IMR-90 (cell line): ENCODE measurements around the gene APOL5. TPM values are rescaled to one million over a fixed set of nuclear protein-coding genes. Genes with fewer than 3 reads are reported as not detected.

ENCODE experiments used
- ATAC-seq: fragments of 200-7000 bp; cut with Tn5 transposase; 2 replicates; pipeline ENCODE4 v1.9.1; 2020; ENCODE audit warnings: low read depth, mild to moderate bottlenecking, moderate library complexity
- BruUV-seq: library from RNA; stranded (reverse); fragments of 400-500 nt; replicated peaks from 2 replicates; lab custom pipeline; 2021; lab: Mats Ljungman, UMichigan
- CTCF ChIA-PET: fragments of 300-600 bp; formaldehyde crosslinking; extraction: SDS; loops from one replicate; lab custom pipeline; 2021; ENCODE audit warnings: antibody characterized with exemption; lab: Yijun Ruan, JAX
- POLR2A ChIA-PET: fragments of 300-600 bp; sonication (Branson Sonifier 250); formaldehyde crosslinking; loops from one replicate; lab custom pipeline; 2022; ENCODE audit warnings: antibody characterized with exemption; ENCODE audit not compliant: unreplicated experiment; lab: Charles Lee
- DNase-seq: peaks from one replicate; pipeline ENCODE4 v3.0.0; 2013
- H2AFZ ChIP-seq: replicated peaks from 2 replicates; pipeline ENCODE3; 2013; ENCODE audit warnings: low read length, mild to moderate bottlenecking; ENCODE audit not compliant: poor library complexity
- H2AK5ac ChIP-seq: 2 replicates; pipeline ENCODE4 v1.6.1; 2013; ENCODE audit warnings: low read depth, low read length, inconsistent platforms
- H2AK9ac ChIP-seq: replicated peaks from 2 replicates; pipeline ENCODE3; 2013; ENCODE audit warnings: mild to moderate bottlenecking, low read depth, low read length, moderate library complexity; ENCODE audit not compliant: poor library complexity
- H2BK120ac ChIP-seq: 2 replicates; pipeline ENCODE4 v1.6.1; 2013; ENCODE audit warnings: low read depth, low read length, inconsistent platforms
- H2BK15ac ChIP-seq: 3 replicates; pipeline ENCODE4 v1.6.1; 2013; ENCODE audit warnings: low read depth, low read length, inconsistent platforms
- H2BK20ac ChIP-seq: 2 replicates; pipeline ENCODE4 v1.6.1; 2013; ENCODE audit warnings: low read depth, mild to moderate bottlenecking, inconsistent platforms, low read length, moderate library complexity
- H2BK5ac ChIP-seq: 2 replicates; pipeline ENCODE4 v1.6.1; 2013; ENCODE audit warnings: mild to moderate bottlenecking, low read depth, low read length, inconsistent platforms; ENCODE audit not compliant: poor library complexity, severe bottlenecking
- H3K14ac ChIP-seq: replicated peaks from 2 replicates; pipeline ENCODE4 v1.6.1; 2013; ENCODE audit warnings: low read depth, low read length, inconsistent platforms
- H3K18ac ChIP-seq: 2 replicates; pipeline ENCODE4 v1.6.1; 2013; ENCODE audit warnings: low read depth, low read length, control low read depth
- H3K23ac ChIP-seq: 2 replicates; pipeline ENCODE4 v1.6.1; 2013; ENCODE audit warnings: low read depth, low read length, inconsistent platforms
- H3K27ac ChIP-seq: 2 replicates; pipeline ENCODE4 v1.5.1; 2013; ENCODE audit warnings: mild to moderate bottlenecking, control low read depth, low read length; ENCODE audit not compliant: insufficient read depth
- H3K27me3 ChIP-seq: 2 replicates; pipeline ENCODE4 v1.6.1; 2013; ENCODE audit warnings: low read length; ENCODE audit not compliant: control insufficient read depth, insufficient read depth
- H3K36me3 ChIP-seq: 2 replicates; pipeline ENCODE4 v1.6.1; 2013; ENCODE audit warnings: low read length, mixed read lengths; ENCODE audit not compliant: control insufficient read depth, insufficient read depth
- H3K4ac ChIP-seq: 2 replicates; pipeline ENCODE4 v1.6.1; 2013; ENCODE audit warnings: low read depth, low read length, inconsistent platforms
- H3K4me1 ChIP-seq: 2 replicates; pipeline ENCODE4 v1.6.1; 2013; ENCODE audit warnings: low read length, mixed read lengths; ENCODE audit not compliant: control insufficient read depth, insufficient read depth
- H3K4me2 ChIP-seq: 2 replicates; pipeline ENCODE4 v1.6.1; 2013; ENCODE audit warnings: low read depth, mild to moderate bottlenecking, control low read depth, low read length, moderate library complexity
- H3K4me3 ChIP-seq: 2 replicates; pipeline ENCODE4 v1.5.1; 2013; ENCODE audit warnings: low read depth, mild to moderate bottlenecking, control low read depth, low read length, moderate library complexity; ENCODE audit not compliant: insufficient read depth
- H3K56ac ChIP-seq: 2 replicates; pipeline ENCODE4 v1.6.1; 2013; ENCODE audit warnings: low read length, inconsistent platforms; ENCODE audit not compliant: insufficient read depth; ENCODE audit errors: extremely low read depth
- H3K79me1 ChIP-seq, 2 experiments: 2 replicates each; pipeline ENCODE4 v1.6.1; 2013; ENCODE audit warnings: low read length in 2 of 2, inconsistent platforms in 1 of 2, low read depth in 1 of 2
- H3K9ac ChIP-seq: 2 replicates; pipeline ENCODE4 v1.6.1; 2013; ENCODE audit warnings: low read depth, low read length, control low read depth
- H3K9me1 ChIP-seq: 2 replicates; pipeline ENCODE4 v1.6.1; 2013; ENCODE audit warnings: low read length, inconsistent platforms; ENCODE audit not compliant: insufficient read depth
- H3K9me3 ChIP-seq: 2 replicates; pipeline ENCODE4 v1.6.1; 2013; ENCODE audit warnings: low read length; ENCODE audit not compliant: control insufficient read depth, insufficient read depth
- H4K20me1 ChIP-seq: 2 replicates; pipeline ENCODE4 v1.6.1; 2013; ENCODE audit warnings: low read length, inconsistent platforms; ENCODE audit not compliant: insufficient read depth
- H4K5ac ChIP-seq: 2 replicates; pipeline ENCODE4 v1.6.1; 2013; ENCODE audit warnings: mild to moderate bottlenecking, low read depth, low read length, control low read depth
- H4K8ac ChIP-seq, 2 experiments: 2 replicates each; pipeline ENCODE4 v1.6.1; 2013; ENCODE audit warnings: low read depth in 2 of 2, low read length in 2 of 2, control low read depth in 1 of 2, inconsistent platforms in 1 of 2
- H4K91ac ChIP-seq: 2 replicates; pipeline ENCODE4 v1.6.1; 2013; ENCODE audit warnings: low read depth, low read length, inconsistent platforms; ENCODE audit not compliant: insufficient read depth
- CEBPB ChIP-seq: IDR thresholded peaks from 2 replicates; pipeline ENCODE4 v1.6.1; 2012; ENCODE audit warnings: low read depth, low read length, improper control_type of control experiment
- CHD1 ChIP-seq: IDR thresholded peaks from 2 replicates; pipeline ENCODE4 v1.6.1; 2012; ENCODE audit warnings: low read depth, low read length, improper control_type of control experiment
- FOS ChIP-seq: fragments of 150-350 bp; IDR thresholded peaks from 2 replicates; pipeline ENCODE4 v1.6.1; 2016; ENCODE audit warnings: low read depth, low read length
- MAZ ChIP-seq: IDR thresholded peaks from 2 replicates; pipeline ENCODE4 v1.6.1; 2012; ENCODE audit warnings: low read depth, mild to moderate bottlenecking, low read length, improper control_type of control experiment, moderate library complexity, borderline replicate concordance
- SMC3 ChIP-seq: fragments of 150-350 bp; IDR thresholded peaks from 2 replicates; pipeline ENCODE4 v1.6.1; 2016; ENCODE audit warnings: low read depth, mild to moderate bottlenecking, antibody characterized with exemption, low read length, moderate library complexity
- WGBS, 2 experiments: methylation state at CpG; one replicate each; pipeline versions ENCODE4 v1.1.5 to v1.1.7; 2013; ENCODE audit warnings: missing lambda C conversion rate in 2 of 2; ENCODE audit not compliant: insufficient read length in 1 of 2; ENCODE audit errors: extremely low coverage in 2 of 2; 5-methylcytosine and 5-hydroxymethylcytosine counted together
- dilution Hi-C: fragments of 300-500 bp; cut with HindIII; formaldehyde crosslinking; loops from one replicate; pipeline ENCODE4 v1.14.3; 2018; ENCODE audit warnings: low sequenced_read_pairs; ENCODE audit not compliant: unreplicated experiment
- in situ Hi-C: fragments of 300-500 bp; cut with MboI; formaldehyde crosslinking; loops from 3 replicates; pipeline ENCODE4 v1.14.3; 2019; ENCODE audit warnings: low sequenced_read_pairs, inconsistent platforms, mixed read lengths
- intact Hi-C: fragments of 100-400 bp; cut with micrococcal nuclease; formaldehyde crosslinking; loops from 2 replicates; pipeline ENCODE4 v1.10.0; 2022
- polyA plus RNA-seq, 3 experiments: library from polyadenylated mRNA; depleted of rRNA; stranded (reverse); fragments of >200 nt; gene quantifications; 2 replicates each; pipeline ENCODE4 v1.2.3, GENCODE V29; 2012; ENCODE audit warnings: low replicate concordance in 1 of 3
- total RNA-seq: library from RNA; depleted of rRNA; stranded (reverse); fragments of >200 nt; gene quantifications from 2 replicates; pipeline ENCODE4 v1.2.3, GENCODE V29; 2012

The APOL5 gene
- total and polyA plus RNA-seq, 2 of the 4 experiments (the other 2 are of a cell fraction): 0.15 to 0.18 TPM

GRCh38 chr22:35758394-35758793, 40.7 kb downstream of the APOL5 start:
- H3K27me3 ChIP-seq: no peaks in the 10 kb centered on the region
- H3K9me3 ChIP-seq: no peaks in the 10 kb centered on the region
- WGBS, 2 experiments: no CpG with 5 or more reads among the region's 1 CpG
- peaks cover 25% of the 10 kb centered on the region for H3K36me3 ChIP-seq
- H3K79me1 ChIP-seq: peaks cover 0 to 42% of the 10 kb centered on the region in 2 experiments
- H4K8ac ChIP-seq: no peak overlapping the region
- no peaks in the 10 kb centered on the region for H4K20me1 ChIP-seq
- POLR2A ChIA-PET: no interaction called here
- H4K91ac ChIP-seq: no peak overlapping the region
- no TSS peak for BruUV-seq
- intact Hi-C loops: no loop called here
- no peak overlapping the region for H4K5ac ChIP-seq
- no peak overlapping the region for H3K9ac ChIP-seq
- no peak overlapping the region for H2BK5ac ChIP-seq
- H2AK9ac ChIP-seq: no peak overlapping the region
- CTCF ChIA-PET: no interaction called here
- no peak overlapping the region for H3K56ac ChIP-seq
- no peak overlapping the region for H3K4me3 ChIP-seq
- no peak for TF ChIP-seq FOS
- no peak for TF ChIP-seq MAZ
- TF ChIP-seq SMC3: no peak
- no peak for TF ChIP-seq CEBPB
- no peak for TF ChIP-seq CHD1
- DNase-seq: no peak
- no peak overlapping the region for H2AFZ ChIP-seq
- H3K4me2 ChIP-seq: no peak overlapping the region
- no peak overlapping the region for H3K14ac ChIP-seq
- dilution Hi-C loops: no loop called here
- H3K9me1 ChIP-seq: 0 out of 2 replicates have a peak, but pooled peaks cover 2% of the 10 kb centered on the region
- H3K18ac ChIP-seq: no peak overlapping the region
- no peak for ATAC-seq
- no peak overlapping the region for H3K27ac ChIP-seq
- no peak overlapping the region for H3K23ac ChIP-seq
- H3K4me1 ChIP-seq: no peaks in the 10 kb centered on the region
- H3K4ac ChIP-seq: no peak overlapping the region
- H2AK5ac ChIP-seq: no peak overlapping the region
- H2BK15ac ChIP-seq: no peak overlapping the region
- in situ Hi-C loops: no loop called here
- H2BK120ac ChIP-seq: no peak overlapping the region
- no peak overlapping the region for H2BK20ac ChIP-seq
